ENCODE results near the gene CACNA1S. TPM values are rescaled to one million over a fixed set of nuclear protein-coding genes. Genes with fewer than 3 reads are reported as not detected.

CACNA1S gene
- total RNA-seq, 1 experiment from 2014 or later: not detected

GRCh38 chr1:201088901-201089525 is 23.2 kb downstream of the CACNA1S start:
- H3K27ac Mint-ChIP-seq: no peak overlapping the region; a peak in 1 of 7 replicates
- no peak overlapping the region for H2BK120ac ChIP-seq (ENCODE audit: low read depth, low read length, poor library complexity, severe bottlenecking)
- peaks cover 20% of the 10 kb centered on the region for H3K27me3 Mint-ChIP-seq (ENCODE audit: low read depth)

More at GRCh38 chr1:201088901-201089525, 23.2 kb downstream of the CACNA1S start:
- Histone ChIP-seq H3K4me2 (ENCODE audit: insufficient read depth, insufficient read length, low read length) (no peak overlapping the region), H3K27me3 (ENCODE audit: insufficient read depth, low read length) (no peaks in the 10 kb centered on the region), H2AK5ac (ENCODE audit: insufficient read length, low read length) (no peak overlapping the region), H3K9me3 (ENCODE audit: control insufficient read depth, low read depth, low read length) (no peaks in the 10 kb centered on the region), H3K18ac (ENCODE audit: insufficient read length, low read depth, low read length) (no peak overlapping the region), H3K27ac (ENCODE audit: insufficient read length, low read depth, low read length) (no peak overlapping the region), H3K4me1 (ENCODE audit: insufficient read depth, low read length) (no peaks in the 10 kb centered on the region), H2AFZ (ENCODE audit: low read length) (no peak overlapping the region), H4K91ac (ENCODE audit: insufficient read length, low read depth, low read length) (no peak overlapping the region), H3K23ac (ENCODE audit: insufficient read length, low read depth, low read length) (no peak overlapping the region), H4K8ac (replicated peaks; ENCODE audit: insufficient read length, low read depth, low read length) (no peak overlapping the region), H2BK15ac (ENCODE audit: low read depth, low read length) (no peak overlapping the region), H2BK20ac (ENCODE audit: low read depth, low read length, poor library complexity, severe bottlenecking) (no peak overlapping the region), H4K20me1 (ENCODE audit: control insufficient read depth, insufficient read depth, insufficient read length) (no peaks in the 10 kb centered on the region), H2BK5ac (ENCODE audit: insufficient read length, low read length) (no peak overlapping the region), H3K79me1 (ENCODE audit: insufficient read depth, low read depth, low read length, poor library complexity, severe bottlenecking) (no peaks in the 10 kb centered on the region), H3K9ac (ENCODE audit: extremely low read depth, insufficient read length, low read length) (no peak overlapping the region), H4K5ac (ENCODE audit: insufficient read length, low read depth, low read length) (no peak overlapping the region), H3T11ph (ENCODE audit: low read length) (no peak overlapping the region), H3K23me2 (ENCODE audit: insufficient read length, low read depth, low read length, poor library complexity, severe bottlenecking) (no peaks in the 10 kb centered on the region), H3K14ac (ENCODE audit: insufficient read depth, low read length) (no peak overlapping the region), H3K79me2 (ENCODE audit: insufficient read depth, low read length) (no peaks in the 10 kb centered on the region), H2BK12ac (ENCODE audit: insufficient read length, low read depth, low read length) (no peak overlapping the region), H3K56ac (ENCODE audit: insufficient read length, low read depth, low read length) (no peak overlapping the region), H3K4ac (ENCODE audit: low read depth, low read length) (no peak overlapping the region)
- WGBS (ENCODE audit: extremely low coverage, insufficient read length, low lambda C conversion rate): no CpG with 5 or more reads among the region's 19 CpGs
- Mint-ChIP-seq H3K36me3 (ENCODE audit: insufficient read depth in 1 of 3, low read depth in 3 of 3) (no peaks in the 10 kb centered on the region), H3K4me1 (peaks cover 8 to 11% of the 10 kb centered on the region in 2 experiments), H3K4me3 (no peak overlapping the region), H3K9me3 (no peaks in the 10 kb centered on the region; a peak in 1 of 5 replicates)
- DNase-seq: no peak
- no peak for TF ChIP-seq CTCF (conservative IDR thresholded peaks at IDR 0.05)

Measured in H9 (cell line).